NCI-H1436 treated with DMSO at 0.1 percent for 48 hours (cell line): ENCODE data around the gene EPS8L1.
"Not testable (repeated sequence)": the region's sequence is repeated elsewhere in the genome, so short reads cannot be mapped to it uniquely, and the experiment has no call there.

ENCODE experiments used
- DNase-seq: peaks from one replicate; lab custom pipeline; 2025; lab: John Stamatoyannopoulos, UW

Gene EPS8L1

DNA sequence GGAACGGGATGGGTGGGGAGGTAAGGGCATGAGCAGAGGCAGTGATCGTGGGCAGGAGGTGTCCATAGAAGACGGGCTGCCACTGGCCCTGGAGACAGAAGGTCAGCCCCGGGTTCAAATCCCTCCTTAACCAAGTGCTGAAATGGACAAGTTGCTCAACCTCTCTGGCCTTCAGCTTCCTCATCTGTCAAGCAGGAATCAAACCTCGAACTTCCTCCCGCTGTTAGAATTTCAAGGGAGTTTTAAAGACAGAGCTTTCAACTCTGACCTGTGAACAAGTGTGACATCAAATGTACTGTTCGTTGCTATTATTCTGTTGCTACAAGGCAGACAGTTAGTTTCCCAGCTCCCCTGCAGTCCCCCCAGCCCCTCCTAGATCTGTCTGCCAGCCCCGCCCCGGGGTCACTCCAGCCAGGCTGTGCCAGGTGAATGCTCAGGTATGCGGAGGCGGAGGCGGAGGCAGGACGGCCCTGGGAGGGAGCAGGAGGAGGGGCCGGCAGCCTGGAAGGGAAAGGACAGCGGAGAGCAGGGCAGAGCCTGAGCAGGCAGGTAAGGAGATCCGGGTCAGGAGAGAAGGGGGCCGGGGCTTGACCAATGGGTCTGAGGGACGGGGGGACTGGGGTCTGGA, at the start of gene EPS8L1:
Gene EPS8L1 (plus strand): TSS at position 499 of the 628 bp plus-strand sequence. CDS start 576 bp downstream, outside the sequence.
- DNase-seq: no peak

DNA sequence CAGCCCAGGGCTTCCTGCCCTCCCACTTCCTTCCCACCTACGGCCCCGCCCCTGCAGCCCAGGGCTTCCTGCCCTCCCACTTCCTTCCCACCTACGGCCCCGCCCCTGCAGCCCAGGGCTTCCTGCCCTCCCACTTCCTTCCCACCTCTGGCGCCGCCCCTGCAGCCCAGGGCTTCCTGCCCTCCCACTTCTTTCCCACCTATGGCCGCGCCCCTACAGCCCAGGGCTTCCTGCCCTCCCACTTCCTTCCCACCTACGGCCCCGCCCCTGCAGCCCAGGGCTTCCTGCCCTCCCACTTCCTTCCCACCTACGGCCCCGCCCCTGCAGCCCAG, 48.6 kb upstream of the EPS8L1 start:
- DNase-seq: not testable (repeated sequence)

- no peak for DNase-seq
These were observed 48.0 kb upstream of the EPS8L1 start for GRCh38 chr19:55027472-55028337.

GRCh38 chr19:55028757-55029156, 46.9 kb upstream of the EPS8L1 start:
- no peak for DNase-seq

GRCh38 chr19:55031178-55031577, 44.5 kb upstream of the EPS8L1 start:
- no peak for DNase-seq

DNA sequence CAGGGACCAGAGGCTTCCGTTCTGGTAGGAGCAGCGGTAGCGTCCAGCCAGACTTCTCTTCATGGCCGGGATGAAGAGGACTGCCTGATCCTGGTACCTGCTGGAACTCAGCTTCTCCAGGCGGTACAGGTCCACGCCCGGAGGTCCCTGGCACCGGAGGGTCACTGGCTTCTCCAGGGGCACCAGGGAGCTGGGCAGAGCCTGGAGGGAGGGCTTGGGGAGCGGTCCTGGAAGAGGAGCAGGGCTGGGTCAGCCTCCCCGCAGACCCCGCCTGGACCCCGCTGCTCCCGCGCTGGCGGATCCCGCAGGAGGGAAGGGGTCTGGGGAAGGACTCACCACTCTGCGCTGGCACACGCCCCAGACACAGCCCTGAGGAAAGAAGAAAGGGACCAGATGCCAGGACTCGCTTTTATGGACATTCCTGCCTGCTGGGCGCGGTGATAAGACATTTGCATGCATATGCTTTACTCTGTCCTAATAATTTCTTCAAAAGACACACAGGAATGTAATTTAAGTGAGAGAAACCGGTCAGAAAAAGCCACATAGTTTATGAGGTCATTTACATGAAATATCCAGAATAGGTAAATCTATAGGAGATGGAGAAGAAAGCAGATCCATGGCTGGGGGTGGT, 43.4 kb upstream of the EPS8L1 start:
- DNase-seq: no peak

- DNase-seq: not testable (repeated sequence)
These were observed 42.6 kb upstream of the EPS8L1 start for GRCh38 chr19:55032976-55033643.

GRCh38 chr19:55034751-55035150, 40.9 kb upstream of the EPS8L1 start:
- no peak for DNase-seq

GRCh38 chr19:55036058-55036457, 39.6 kb upstream of the EPS8L1 start:
- DNase-seq: no peak

DNA sequence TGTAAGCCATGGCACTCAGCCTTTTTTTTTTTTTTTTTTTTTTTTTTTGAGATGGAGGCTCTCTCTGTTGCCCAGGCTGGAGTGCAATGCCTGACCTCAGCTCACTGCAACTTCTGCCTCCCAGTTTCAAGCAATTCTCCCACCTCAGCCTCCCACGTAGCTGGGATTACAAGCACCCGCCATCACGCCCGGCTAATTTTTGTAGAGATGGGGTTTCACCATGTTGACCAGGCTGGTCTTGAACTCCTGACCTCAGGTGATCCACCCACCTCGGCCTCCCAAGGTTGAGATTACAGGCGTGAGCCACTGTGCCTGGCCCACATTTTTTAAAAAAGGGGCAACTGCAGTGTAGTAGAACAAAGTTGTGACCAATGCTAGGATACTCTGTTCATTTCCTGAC, 38.1 kb upstream of the EPS8L1 start:
- not testable (repeated sequence) for DNase-seq

- not testable (repeated sequence) for DNase-seq
These were observed 35.0 kb upstream of the EPS8L1 start for GRCh38 chr19:55040654-55041053.

GRCh38 chr19:55041244-55041626, 34.4 kb upstream of the EPS8L1 start:
- no peak for DNase-seq

DNA sequence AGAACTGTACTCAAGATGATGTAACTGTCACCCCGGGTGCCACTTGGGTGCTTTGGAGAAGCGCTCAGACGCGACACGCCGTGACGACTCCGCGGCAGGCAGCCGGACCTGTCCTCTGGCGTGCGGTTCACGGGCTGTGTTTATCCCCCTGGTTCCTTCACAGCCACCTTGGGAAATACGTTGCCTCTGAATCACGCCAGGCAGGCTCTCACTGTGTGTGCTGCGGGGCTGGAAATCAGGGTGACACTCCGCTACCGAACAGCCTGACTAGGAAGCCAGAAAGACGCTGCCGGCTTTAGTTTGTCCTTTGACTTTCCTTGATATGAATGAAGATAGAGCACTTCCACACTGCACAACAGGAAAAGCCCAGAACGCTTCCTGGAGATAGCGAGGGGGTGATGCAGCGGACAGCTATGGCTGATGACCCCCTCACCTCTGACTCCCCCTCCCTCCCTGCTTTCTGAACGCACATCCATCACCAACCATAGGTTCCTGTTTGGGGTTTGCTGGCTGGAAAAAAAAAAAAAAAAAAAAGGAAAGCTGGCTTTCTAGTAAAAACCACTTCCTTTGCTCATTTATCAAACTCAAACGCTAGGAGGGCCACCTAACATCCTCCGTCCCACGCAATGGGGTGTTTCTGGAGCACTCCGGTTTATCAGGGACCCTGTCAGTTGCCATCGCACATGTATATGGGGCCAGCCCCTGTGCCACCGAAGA, 33.9 kb upstream of the EPS8L1 start:
- no peak for DNase-seq

DNA sequence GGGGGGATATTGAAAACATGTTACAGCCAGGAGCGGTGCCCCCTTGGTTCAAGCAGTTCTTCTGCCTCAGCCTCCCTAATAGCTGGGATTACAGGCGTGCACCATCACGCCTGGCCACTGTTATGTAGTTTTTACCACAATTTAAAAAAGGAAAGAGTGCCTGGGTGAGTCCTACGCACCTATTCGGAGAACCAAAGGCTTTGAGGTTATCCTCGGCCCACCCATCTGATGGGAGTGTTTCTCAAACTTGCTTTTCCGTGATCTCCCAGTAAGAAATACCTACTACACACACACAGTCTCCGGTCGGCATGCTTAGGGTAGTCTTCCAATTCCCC, 33.4 kb upstream of the EPS8L1 start:
- no peak for DNase-seq

GRCh38 chr19:55042688-55043087, 33.0 kb upstream of the EPS8L1 start:
- DNase-seq: no peak

GRCh38 chr19:55044286-55044685, 31.4 kb upstream of the EPS8L1 start:
- DNase-seq: no peak

DNA sequence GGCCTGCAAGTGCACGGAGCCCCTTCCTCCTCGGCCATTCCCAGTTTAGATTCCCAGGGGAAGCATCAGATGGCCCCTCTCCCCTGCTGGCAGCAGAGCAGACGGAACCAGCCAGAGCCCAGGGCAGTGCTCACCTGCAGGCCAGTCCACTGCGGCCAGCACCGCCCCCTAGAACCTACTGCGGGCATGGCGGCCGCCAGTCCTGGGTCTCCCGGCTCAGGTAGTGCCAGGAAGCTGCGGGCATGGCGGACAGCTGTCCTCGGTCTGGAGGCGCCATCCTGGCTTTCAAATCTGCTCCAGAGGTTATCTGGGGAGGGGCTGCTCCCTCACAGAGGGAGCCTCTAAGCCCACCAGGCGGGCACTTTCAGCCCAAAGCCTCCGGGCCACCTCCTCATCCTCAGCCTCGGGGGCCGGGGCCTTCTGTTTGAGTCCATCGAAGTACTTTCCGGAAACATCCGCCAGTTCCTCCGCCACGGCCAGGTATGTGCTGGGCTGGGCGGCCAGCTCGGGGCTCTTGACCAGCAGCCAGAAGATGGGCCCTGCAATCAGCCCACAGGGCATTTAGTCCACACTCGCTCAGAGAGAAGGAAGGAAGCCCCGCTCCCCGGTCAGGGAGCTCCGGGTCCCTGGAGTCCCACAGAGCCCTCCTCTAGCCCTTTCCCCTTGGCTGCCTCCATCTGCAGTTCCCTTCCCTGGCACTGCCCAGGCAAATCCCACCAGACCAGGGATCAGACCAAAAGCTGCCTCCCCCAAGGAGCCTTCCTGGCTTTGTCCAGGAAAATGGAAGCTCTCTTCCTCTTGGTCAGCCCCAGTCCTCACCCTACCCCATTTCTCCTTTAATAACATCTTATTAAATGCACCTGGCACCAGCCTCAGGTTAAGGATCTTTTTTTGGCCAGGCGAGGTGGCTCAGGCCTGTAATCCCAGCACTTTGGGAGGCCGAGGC, 30.6 kb upstream of the EPS8L1 start:
- DNase-seq: no peak

DNA sequence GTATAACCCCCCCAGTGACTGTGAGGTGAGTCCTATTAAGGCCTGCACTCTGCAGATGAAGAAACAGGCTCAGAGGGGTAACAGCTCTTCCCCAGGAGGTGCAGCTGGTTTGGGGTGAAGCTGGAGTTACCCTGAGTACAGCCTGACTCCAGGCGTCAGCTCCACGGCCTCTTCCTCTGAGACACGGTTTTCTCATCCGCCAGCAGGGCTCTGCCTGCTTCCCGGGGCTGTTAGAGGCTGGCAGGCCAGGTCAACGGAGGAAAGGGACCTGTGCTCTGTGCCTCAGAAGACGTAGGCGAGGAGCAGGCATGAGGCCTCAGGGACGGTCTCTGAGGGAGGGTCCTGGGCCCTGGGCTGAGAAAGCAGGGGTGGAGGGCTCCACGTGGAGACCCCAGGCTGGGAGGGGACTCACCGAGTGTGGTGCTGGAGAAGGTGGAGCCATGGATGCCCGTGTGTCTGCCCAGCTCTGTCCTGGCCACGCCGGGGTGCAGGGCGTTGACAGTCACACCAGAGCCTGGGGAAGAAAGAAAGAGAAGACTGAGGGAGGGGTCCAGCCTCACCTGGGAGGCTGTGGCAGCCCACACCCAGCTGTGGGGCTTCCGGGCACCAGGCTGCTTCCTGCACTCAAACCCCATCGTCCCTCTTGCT, 28.6 kb upstream of the EPS8L1 start:
- no peak for DNase-seq

GRCh38 chr19:55047951-55048350, 27.7 kb upstream of the EPS8L1 start:
- DNase-seq: no peak

DNA sequence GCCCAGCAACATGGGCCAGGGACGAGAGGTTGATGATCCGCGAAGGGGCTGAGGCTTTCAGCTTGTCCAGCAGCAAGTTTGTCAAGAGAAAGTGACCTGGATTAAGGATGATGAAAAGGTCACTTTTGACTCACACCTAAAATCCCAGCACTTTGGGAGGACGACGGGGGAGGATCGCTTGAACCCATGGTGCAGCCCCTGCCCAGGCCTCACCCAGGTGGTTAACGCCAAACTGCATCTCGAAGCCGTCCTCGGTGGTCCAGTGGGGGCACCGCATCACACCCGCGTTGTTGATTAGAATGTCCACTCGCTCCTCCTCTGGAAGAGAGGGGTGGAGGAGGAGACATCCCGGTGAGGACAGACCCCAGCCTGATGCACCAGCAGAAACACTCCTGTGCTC, 27.2 kb upstream of the EPS8L1 start:
- no peak for DNase-seq
